Sigmoid colon (tissue), 4 donors: Measurements from ENCODE around the gene ZNF577.

Source experiments
- POLR2A ChIP-seq, 2 donors: fragments of 450-650 bp; IDR thresholded peaks; one replicate each; pipeline ENCODE4 v1.6.1; 2016; ENCODE audit warnings: antibody characterized with exemption in 2 of 2, mild to moderate bottlenecking in 2 of 2, moderate library complexity in 2 of 2
- POLR2AphosphoS5 ChIP-seq, 4 donors: sonication (generic); formaldehyde crosslinking; IDR thresholded peaks; one replicate each; pipeline ENCODE4 v1.6.1; 2017; ENCODE audit warnings: antibody characterized with exemption in 4 of 4
- TF ChIP-seq, protein P1 (sequence below), 4 experiments: fragments of 450-650 bp in 3 of 4; fragments of 200-600 bp in 1 of 4; IDR thresholded peaks; one replicate each; pipeline ENCODE4 v1.5.1; 2016 to 2019; ENCODE audit warnings: antibody characterized with exemption in 4 of 4, mild to moderate bottlenecking in 3 of 4, moderate library complexity in 2 of 4

DNA sequence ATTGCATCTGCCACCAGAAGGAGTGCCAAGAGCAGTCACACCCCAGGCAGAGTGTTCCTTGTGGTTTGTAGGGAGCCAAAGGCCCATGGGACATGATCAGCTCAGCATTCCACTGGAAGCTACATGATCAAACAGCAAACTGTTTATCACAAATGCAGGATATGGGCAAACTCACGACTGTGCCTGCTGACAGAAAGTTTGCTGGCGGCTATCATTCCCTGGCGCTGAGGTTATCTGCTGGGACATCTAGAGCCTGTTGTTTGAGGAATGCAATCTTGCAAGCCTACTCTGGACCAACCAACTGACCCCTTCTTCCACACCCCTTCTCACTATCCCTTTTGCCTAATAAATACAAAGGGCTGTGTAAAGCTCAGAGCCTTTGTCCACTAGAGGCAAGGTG is 31.9 kb upstream of the ZNF577 start:
- TF ChIP-seq POLR2A (IDR thresholded peaks at IDR 0.05) (no peak), POLR2AphosphoS5 (IDR thresholded peaks at IDR 0.05) (no peak)
- TF ChIP-seq, protein P1, sequence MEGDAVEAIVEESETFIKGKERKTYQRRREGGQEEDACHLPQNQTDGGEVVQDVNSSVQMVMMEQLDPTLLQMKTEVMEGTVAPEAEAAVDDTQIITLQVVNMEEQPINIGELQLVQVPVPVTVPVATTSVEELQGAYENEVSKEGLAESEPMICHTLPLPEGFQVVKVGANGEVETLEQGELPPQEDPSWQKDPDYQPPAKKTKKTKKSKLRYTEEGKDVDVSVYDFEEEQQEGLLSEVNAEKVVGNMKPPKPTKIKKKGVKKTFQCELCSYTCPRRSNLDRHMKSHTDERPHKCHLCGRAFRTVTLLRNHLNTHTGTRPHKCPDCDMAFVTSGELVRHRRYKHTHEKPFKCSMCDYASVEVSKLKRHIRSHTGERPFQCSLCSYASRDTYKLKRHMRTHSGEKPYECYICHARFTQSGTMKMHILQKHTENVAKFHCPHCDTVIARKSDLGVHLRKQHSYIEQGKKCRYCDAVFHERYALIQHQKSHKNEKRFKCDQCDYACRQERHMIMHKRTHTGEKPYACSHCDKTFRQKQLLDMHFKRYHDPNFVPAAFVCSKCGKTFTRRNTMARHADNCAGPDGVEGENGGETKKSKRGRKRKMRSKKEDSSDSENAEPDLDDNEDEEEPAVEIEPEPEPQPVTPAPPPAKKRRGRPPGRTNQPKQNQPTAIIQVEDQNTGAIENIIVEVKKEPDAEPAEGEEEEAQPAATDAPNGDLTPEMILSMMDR (IDR thresholded peaks at IDR 0.05): no peak
